ENCODE results near the gene LRRC26.

DNA sequence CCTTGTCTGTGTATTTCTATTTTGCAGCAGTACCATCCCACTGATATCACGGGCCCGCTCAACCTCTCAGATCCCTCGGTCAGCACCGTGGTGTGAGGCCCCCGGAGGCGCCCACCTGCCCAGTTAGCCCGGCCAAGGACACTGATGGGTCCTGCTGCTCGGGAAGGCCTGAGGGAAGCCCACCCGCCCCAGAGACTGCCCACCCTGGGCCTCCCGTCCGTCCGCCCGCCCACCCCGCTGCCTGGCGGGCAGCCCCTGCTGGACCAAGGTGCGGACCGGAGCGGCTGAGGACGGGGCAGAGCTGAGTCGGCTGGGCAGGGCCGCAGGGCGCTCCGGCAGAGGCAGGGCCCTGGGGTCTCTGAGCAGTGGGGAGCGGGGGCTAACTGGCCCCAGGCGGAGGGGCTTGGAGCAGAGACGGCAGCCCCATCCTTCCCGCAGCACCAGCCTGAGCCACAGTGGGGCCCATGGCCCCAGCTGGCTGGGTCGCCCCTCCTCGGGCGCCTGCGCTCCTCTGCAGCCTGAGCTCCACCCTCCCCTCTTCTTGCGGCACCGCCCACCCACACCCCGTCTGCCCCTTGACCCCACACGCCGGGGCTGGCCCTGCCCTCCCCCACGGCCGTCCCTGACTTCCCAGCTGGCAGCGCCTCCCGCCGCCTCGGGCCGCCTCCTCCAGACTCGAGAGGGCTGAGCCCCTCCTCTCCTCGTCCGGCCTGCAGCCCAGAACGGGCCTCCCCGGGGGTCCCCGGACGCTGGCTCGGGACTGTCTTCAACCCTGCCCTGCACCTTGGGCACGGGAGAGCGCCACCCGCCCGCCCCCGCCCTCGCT is 1.9 kb downstream of the LRRC26 start:
- TF ChIP-seq, protein P1, sequence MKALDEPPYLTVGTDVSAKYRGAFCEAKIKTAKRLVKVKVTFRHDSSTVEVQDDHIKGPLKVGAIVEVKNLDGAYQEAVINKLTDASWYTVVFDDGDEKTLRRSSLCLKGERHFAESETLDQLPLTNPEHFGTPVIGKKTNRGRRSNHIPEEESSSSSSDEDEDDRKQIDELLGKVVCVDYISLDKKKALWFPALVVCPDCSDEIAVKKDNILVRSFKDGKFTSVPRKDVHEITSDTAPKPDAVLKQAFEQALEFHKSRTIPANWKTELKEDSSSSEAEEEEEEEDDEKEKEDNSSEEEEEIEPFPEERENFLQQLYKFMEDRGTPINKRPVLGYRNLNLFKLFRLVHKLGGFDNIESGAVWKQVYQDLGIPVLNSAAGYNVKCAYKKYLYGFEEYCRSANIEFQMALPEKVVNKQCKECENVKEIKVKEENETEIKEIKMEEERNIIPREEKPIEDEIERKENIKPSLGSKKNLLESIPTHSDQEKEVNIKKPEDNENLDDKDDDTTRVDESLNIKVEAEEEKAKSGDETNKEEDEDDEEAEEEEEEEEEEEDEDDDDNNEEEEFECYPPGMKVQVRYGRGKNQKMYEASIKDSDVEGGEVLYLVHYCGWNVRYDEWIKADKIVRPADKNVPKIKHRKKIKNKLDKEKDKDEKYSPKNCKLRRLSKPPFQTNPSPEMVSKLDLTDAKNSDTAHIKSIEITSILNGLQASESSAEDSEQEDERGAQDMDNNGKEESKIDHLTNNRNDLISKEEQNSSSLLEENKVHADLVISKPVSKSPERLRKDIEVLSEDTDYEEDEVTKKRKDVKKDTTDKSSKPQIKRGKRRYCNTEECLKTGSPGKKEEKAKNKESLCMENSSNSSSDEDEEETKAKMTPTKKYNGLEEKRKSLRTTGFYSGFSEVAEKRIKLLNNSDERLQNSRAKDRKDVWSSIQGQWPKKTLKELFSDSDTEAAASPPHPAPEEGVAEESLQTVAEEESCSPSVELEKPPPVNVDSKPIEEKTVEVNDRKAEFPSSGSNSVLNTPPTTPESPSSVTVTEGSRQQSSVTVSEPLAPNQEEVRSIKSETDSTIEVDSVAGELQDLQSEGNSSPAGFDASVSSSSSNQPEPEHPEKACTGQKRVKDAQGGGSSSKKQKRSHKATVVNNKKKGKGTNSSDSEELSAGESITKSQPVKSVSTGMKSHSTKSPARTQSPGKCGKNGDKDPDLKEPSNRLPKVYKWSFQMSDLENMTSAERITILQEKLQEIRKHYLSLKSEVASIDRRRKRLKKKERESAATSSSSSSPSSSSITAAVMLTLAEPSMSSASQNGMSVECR (CRISPR knock-in tag; IDR thresholded peaks at IDR 0.05; ENCODE audit: borderline replicate concordance) = no peak
- TF ChIP-seq FOXJ3 (CRISPR knock-in tag; IDR thresholded peaks at IDR 0.05; ENCODE audit: borderline replicate concordance) (no peak), ZBTB21 (CRISPR knock-in tag; IDR thresholded peaks at IDR 0.05; ENCODE audit: borderline replicate concordance) (no peak), GABPB1 (CRISPR knock-in tag; IDR thresholded peaks at IDR 0.05) (no peak), TEAD4 (CRISPR knock-in tag; IDR thresholded peaks at IDR 0.05) (no peak)
- TF ChIP-seq, protein P2, sequence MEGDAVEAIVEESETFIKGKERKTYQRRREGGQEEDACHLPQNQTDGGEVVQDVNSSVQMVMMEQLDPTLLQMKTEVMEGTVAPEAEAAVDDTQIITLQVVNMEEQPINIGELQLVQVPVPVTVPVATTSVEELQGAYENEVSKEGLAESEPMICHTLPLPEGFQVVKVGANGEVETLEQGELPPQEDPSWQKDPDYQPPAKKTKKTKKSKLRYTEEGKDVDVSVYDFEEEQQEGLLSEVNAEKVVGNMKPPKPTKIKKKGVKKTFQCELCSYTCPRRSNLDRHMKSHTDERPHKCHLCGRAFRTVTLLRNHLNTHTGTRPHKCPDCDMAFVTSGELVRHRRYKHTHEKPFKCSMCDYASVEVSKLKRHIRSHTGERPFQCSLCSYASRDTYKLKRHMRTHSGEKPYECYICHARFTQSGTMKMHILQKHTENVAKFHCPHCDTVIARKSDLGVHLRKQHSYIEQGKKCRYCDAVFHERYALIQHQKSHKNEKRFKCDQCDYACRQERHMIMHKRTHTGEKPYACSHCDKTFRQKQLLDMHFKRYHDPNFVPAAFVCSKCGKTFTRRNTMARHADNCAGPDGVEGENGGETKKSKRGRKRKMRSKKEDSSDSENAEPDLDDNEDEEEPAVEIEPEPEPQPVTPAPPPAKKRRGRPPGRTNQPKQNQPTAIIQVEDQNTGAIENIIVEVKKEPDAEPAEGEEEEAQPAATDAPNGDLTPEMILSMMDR (IDR thresholded peaks at IDR 0.05) = no peak
- TF ChIP-seq, protein P3, sequence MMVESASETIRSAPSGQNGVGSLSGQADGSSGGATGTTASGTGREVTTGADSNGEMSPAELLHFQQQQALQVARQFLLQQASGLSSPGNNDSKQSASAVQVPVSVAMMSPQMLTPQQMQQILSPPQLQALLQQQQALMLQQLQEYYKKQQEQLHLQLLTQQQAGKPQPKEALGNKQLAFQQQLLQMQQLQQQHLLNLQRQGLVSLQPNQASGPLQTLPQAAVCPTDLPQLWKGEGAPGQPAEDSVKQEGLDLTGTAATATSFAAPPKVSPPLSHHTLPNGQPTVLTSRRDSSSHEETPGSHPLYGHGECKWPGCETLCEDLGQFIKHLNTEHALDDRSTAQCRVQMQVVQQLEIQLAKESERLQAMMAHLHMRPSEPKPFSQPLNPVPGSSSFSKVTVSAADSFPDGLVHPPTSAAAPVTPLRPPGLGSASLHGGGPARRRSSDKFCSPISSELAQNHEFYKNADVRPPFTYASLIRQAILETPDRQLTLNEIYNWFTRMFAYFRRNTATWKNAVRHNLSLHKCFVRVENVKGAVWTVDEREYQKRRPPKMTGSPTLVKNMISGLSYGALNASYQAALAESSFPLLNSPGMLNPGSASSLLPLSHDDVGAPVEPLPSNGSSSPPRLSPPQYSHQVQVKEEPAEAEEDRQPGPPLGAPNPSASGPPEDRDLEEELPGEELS (CRISPR knock-in tag; IDR thresholded peaks at IDR 0.05) = 0 out of 2 replicates have a peak, but pooled peaks have one; percentile 44
- TF ChIP-seq, protein P4, sequence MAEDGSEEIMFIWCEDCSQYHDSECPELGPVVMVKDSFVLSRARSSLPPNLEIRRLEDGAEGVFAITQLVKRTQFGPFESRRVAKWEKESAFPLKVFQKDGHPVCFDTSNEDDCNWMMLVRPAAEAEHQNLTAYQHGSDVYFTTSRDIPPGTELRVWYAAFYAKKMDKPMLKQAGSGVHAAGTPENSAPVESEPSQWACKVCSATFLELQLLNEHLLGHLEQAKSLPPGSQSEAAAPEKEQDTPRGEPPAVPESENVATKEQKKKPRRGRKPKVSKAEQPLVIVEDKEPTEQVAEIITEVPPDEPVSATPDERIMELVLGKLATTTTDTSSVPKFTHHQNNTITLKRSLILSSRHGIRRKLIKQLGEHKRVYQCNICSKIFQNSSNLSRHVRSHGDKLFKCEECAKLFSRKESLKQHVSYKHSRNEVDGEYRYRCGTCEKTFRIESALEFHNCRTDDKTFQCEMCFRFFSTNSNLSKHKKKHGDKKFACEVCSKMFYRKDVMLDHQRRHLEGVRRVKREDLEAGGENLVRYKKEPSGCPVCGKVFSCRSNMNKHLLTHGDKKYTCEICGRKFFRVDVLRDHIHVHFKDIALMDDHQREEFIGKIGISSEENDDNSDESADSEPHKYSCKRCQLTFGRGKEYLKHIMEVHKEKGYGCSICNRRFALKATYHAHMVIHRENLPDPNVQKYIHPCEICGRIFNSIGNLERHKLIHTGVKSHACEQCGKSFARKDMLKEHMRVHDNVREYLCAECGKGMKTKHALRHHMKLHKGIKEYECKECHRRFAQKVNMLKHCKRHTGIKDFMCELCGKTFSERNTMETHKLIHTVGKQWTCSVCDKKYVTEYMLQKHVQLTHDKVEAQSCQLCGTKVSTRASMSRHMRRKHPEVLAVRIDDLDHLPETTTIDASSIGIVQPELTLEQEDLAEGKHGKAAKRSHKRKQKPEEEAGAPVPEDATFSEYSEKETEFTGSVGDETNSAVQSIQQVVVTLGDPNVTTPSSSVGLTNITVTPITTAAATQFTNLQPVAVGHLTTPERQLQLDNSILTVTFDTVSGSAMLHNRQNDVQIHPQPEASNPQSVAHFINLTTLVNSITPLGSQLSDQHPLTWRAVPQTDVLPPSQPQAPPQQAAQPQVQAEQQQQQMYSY (CRISPR knock-in tag; IDR thresholded peaks at IDR 0.05) = peak; percentile 90
- TF ChIP-seq, protein P5, sequence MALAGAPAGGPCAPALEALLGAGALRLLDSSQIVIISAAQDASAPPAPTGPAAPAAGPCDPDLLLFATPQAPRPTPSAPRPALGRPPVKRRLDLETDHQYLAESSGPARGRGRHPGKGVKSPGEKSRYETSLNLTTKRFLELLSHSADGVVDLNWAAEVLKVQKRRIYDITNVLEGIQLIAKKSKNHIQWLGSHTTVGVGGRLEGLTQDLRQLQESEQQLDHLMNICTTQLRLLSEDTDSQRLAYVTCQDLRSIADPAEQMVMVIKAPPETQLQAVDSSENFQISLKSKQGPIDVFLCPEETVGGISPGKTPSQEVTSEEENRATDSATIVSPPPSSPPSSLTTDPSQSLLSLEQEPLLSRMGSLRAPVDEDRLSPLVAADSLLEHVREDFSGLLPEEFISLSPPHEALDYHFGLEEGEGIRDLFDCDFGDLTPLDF (CRISPR knock-in tag; IDR thresholded peaks at IDR 0.05) = no peak
- TF ChIP-seq, protein P6, sequence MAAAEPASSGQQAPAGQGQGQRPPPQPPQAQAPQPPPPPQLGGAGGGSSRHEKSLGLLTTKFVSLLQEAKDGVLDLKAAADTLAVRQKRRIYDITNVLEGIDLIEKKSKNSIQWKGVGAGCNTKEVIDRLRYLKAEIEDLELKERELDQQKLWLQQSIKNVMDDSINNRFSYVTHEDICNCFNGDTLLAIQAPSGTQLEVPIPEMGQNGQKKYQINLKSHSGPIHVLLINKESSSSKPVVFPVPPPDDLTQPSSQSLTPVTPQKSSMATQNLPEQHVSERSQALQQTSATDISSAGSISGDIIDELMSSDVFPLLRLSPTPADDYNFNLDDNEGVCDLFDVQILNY (CRISPR knock-in tag; IDR thresholded peaks at IDR 0.05) = no peak
